GM13976 (cell line): ENCODE results near the gene CR1.

Experiments used
- DNase-seq: peaks from one replicate; pipeline ENCODE4 v3.0.0; 2012; ENCODE audit warnings: low spot score
- CTCF ChIP-seq: IDR thresholded peaks from 2 replicates; pipeline ENCODE4 v1.5.1; 2012; ENCODE audit warnings: borderline replicate concordance, mild to moderate bottlenecking; ENCODE audit not compliant: insufficient read depth; ENCODE audit errors: extremely low read depth, missing control alignments, control extremely low read depth
- in situ Hi-C: fragments of 300-500 bp; cut with MboI; formaldehyde crosslinking; loops from one replicate; pipeline ENCODE4 v1.12.0; 2022; ENCODE audit warnings: low sequenced_read_pairs, mixed read lengths, inconsistent platforms; ENCODE audit not compliant: unreplicated experiment

Gene CR1

GRCh38 chr1:207649210-207649753, 153.3 kb downstream of the CR1 start:
- no peak for TF ChIP-seq CTCF
- in situ Hi-C loops, result no loop called here
- DNase-seq, result no peak

- no peak for TF ChIP-seq CTCF
- in situ Hi-C loops, result no loop called here
- no peak for DNase-seq
These were observed 154.1 kb downstream of the CR1 start for GRCh38 chr1:207649865-207650580.

GRCh38 chr1:207651583-207651982, 155.6 kb downstream of the CR1 start:
- DNase-seq, result no peak
- TF ChIP-seq CTCF, result no peak
- in situ Hi-C loops, result no loop called here

- in situ Hi-C loops, result no loop called here
- no peak for TF ChIP-seq CTCF
- DNase-seq, result no peak
These were observed 158.4 kb downstream of the CR1 start for GRCh38 chr1:207654320-207654719.

GRCh38 chr1:207658408-207658807, 162.5 kb downstream of the CR1 start:
- no peak for DNase-seq
- TF ChIP-seq CTCF, result no peak
- in situ Hi-C loops, result no loop called here

GRCh38 chr1:207658904-207659485, 163.0 kb downstream of the CR1 start:
- in situ Hi-C loops, result no loop called here

More at GRCh38 chr1:207658904-207659485, 163.0 kb downstream of the CR1 start:
- DNase-seq, result no peak
- no peak for TF ChIP-seq CTCF
